D721Med (cell line): ENCODE data around the gene ATXN1.

ENCODE experiments used
- DNase-seq: peaks from one replicate; pipeline ENCODE4 v3.0.0; 2011; ENCODE audit warnings: low spot score; ENCODE audit not compliant: insufficient read length
- FAIRE-seq: peaks from 2 replicates; lab custom pipeline; 2011; peaks lifted over from hg19 to GRCh38; lab: Jason Lieb, UNC
- TF ChIP-seq, protein P1 (sequence below): IDR thresholded peaks from 2 replicates; pipeline ENCODE4 v1.5.1; 2012; ENCODE audit warnings: mild to moderate bottlenecking, control low read depth; ENCODE audit not compliant: insufficient read depth; ENCODE audit errors: missing control alignments

ATXN1 gene

GRCh38 chr6:16285467-16286150 lies 475.7 kb downstream of the ATXN1 start:
- no peak for FAIRE-seq
- no peak for DNase-seq
- TF ChIP-seq, protein P1, sequence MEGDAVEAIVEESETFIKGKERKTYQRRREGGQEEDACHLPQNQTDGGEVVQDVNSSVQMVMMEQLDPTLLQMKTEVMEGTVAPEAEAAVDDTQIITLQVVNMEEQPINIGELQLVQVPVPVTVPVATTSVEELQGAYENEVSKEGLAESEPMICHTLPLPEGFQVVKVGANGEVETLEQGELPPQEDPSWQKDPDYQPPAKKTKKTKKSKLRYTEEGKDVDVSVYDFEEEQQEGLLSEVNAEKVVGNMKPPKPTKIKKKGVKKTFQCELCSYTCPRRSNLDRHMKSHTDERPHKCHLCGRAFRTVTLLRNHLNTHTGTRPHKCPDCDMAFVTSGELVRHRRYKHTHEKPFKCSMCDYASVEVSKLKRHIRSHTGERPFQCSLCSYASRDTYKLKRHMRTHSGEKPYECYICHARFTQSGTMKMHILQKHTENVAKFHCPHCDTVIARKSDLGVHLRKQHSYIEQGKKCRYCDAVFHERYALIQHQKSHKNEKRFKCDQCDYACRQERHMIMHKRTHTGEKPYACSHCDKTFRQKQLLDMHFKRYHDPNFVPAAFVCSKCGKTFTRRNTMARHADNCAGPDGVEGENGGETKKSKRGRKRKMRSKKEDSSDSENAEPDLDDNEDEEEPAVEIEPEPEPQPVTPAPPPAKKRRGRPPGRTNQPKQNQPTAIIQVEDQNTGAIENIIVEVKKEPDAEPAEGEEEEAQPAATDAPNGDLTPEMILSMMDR = no peak

DNA sequence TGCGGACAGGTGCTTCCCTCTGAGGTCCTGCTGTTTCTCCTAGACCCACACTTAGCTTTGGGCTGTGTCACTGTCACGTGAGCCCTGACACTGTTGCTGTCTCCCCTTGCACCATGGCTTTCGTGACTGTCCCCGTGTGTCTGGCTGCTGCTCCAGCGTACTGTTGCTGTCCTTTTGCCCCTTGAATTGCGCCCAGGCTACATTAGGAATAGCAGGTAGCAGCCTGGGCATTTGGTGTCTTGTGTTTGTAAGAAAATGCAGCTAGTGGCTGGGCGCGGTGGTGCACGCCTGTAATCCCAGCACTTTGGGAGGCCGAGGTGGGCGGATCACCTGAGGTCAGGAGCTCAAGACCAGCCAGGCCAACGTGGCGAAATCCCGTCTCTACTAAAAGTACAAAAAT lies 476.8 kb downstream of the ATXN1 start:
- no peak for DNase-seq
- TF ChIP-seq, protein P1 = no peak
- FAIRE-seq = no peak

DNA sequence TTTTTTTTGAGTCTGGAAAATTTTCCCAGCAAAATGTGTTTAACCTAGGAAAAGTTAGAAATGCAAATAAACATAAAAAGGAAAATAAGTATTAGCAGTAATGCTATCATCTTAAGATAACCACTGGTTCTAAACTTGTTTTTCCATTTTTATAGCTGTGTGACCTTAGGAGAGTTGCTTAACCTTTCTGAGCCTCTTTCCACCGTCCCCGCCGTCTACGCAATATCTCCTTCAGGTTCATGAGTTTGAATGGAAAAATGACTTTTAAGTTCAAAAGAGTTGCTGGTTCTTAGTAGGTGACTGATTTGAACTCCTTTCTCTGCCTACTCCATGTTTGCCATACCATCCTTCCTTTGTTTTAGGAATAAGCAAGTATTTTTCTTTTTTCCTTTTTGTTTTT lies 478.9 kb downstream of the ATXN1 start:
- TF ChIP-seq, protein P1 = no peak
- FAIRE-seq = no peak

GRCh38 chr6:16279243-16279642 lies 482.0 kb downstream of the ATXN1 start:
- DNase-seq (no peak), FAIRE-seq (no peak)
- TF ChIP-seq, protein P1 = no peak

More for the DNA sequence above, 478.9 kb downstream of the ATXN1 start:
- no peak for DNase-seq

GRCh38 chr6:16278750-16279149 lies 482.5 kb downstream of the ATXN1 start:
- FAIRE-seq (no peak), DNase-seq (no peak)
- TF ChIP-seq, protein P1 = no peak

DNA sequence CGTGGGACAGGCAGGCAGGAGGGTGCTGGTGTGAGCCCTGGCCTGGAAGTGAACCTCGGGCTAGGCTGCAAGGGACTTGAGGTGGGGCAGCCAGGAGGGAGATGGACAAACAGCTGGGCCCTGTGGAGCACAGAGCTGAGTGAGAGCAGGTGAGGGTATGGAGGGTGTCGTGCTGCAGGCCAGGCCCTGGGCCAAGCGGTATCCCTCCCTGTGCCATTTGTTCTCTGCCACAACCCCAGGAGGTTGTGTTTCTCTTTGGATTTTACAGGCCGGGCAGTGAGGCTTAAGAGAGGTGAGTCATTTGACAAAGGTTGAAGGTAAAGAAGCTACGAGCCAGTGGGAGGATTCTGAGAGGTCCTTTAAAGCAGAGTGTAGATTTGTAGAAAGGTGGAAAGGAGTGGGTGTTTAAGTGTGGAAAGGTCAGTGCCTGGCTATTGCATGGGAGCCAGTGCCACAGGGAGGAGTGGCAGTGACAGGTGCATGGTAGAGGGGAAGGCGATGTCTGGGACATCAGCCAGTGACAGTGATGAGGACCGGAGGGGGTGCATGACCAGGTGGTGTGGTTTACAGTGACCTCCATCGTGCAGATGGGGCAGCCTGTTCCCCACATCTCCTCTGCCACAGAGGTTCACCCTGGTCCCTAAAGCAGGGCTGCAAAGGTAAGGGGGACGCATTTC lies 483.1 kb downstream of the ATXN1 start:
- DNase-seq (no peak), FAIRE-seq (no peak)
- TF ChIP-seq, protein P1 = no peak
